Psoas muscle (tissue), 8 donors: ENCODE results near the gene AQP7. TPM values are rescaled to one million over a fixed set of nuclear protein-coding genes. Genes with fewer than 3 reads are reported as not detected.

Experiments used
- ATAC-seq, 4 donors: fragments of 200-7000 bp; cut with Tn5 transposase; one replicate each; pipeline ENCODE4 v1.9.1; 2020; ENCODE audit warnings: moderate library complexity in 3 of 4, mild to moderate bottlenecking in 2 of 4
- DNase-seq, 2 donors: peaks; one replicate each; pipeline ENCODE4 v3.0.0-alpha.2; 2020
- H3K27ac ChIP-seq: fragments of 200-600 bp; one replicate; pipeline ENCODE4 v1.8.0; 2022
- H3K27me3 ChIP-seq, 3 donors: fragments of 200-600 bp in 1 of 3; one replicate each; pipeline versions ENCODE4 v1.6.1 to v1.8.0; 2013 to 2022; ENCODE audit warnings: low read length in 2 of 3, mild to moderate bottlenecking in 2 of 3, moderate library complexity in 1 of 3; ENCODE audit not compliant: insufficient read depth in 3 of 3
- H3K36me3 ChIP-seq, 2 donors: fragments of 200-600 bp in 1 of 2; one replicate each; pipeline versions ENCODE4 v1.6.1 to v1.8.0; 2013 to 2022; ENCODE audit warnings: low read depth in 1 of 2, mild to moderate bottlenecking in 1 of 2, moderate library complexity in 1 of 2; ENCODE audit not compliant: insufficient read depth in 1 of 2
- H3K4me1 ChIP-seq: fragments of 200-600 bp; one replicate; pipeline ENCODE4 v1.8.0; 2022
- H3K4me3 ChIP-seq: fragments of 200-600 bp; one replicate; pipeline ENCODE4 v1.8.0; 2022; ENCODE audit warnings: mild to moderate bottlenecking
- H3K9me3 ChIP-seq: fragments of 200-600 bp; one replicate; pipeline ENCODE4 v1.8.0; 2022
- WGBS, 3 donors: extraction: QIAGEN DNeasy Blood & Tissue Kit; methylation state at CpG; one replicate each; pipeline versions ENCODE4 v1.1.6 to v1.1.7; 2013; 5-methylcytosine and 5-hydroxymethylcytosine counted together
- intact Hi-C, 2 donors: fragments of 100-400 bp; cut with DNase I; formaldehyde crosslinking; loops; one replicate each; pipeline versions ENCODE4 v1.11.0 to v1.14.2; 2022
- polyA plus RNA-seq, 3 donors: library from polyadenylated mRNA; stranded (reverse); fragments of 200-250 nt; gene quantifications; one replicate each; pipeline ENCODE4 v1.2.3, GENCODE V29; 2013
- total RNA-seq, 4 donors: library from RNA; stranded (reverse); fragmentation: NEBNext Ultra II Directional in 2 of 4; extraction: Animal tissue kit (Norgen Biotek cat#: 25700) in 2 of 4; gene quantifications; one replicate each; pipeline versions ENCODE4 v1.2.1 to v1.2.4, GENCODE V29; 2021 to 2023
- TF ChIP-seq, protein P1 (sequence below): fragments of 200-600 bp; IDR thresholded peaks from one replicate; pipeline ENCODE4 v1.8.0; 2022; ENCODE audit warnings: antibody characterized with exemption
- donor health status: healthy with polysubstance abuse.
- donor health status: DM: no; HTN: no; CAD: no; lungs with moderate emphysema.
- donor health status: Bipolar disorder and iron deficiency.
- donor health status: healthy.
- donor health status: DM: yes; HTN: yes; CAD: no.
- donor health status: DM: no; HTN: no; CAD: no.
- donor health status: DM: no; HTN: no; CAD: no.
- donor health status: DM: yes; HTN: yes; CAD: no.

Gene AQP7
- total and polyA plus RNA-seq, 7 donors = 8.6 to 45.0 (median 10.8) TPM

DNA sequence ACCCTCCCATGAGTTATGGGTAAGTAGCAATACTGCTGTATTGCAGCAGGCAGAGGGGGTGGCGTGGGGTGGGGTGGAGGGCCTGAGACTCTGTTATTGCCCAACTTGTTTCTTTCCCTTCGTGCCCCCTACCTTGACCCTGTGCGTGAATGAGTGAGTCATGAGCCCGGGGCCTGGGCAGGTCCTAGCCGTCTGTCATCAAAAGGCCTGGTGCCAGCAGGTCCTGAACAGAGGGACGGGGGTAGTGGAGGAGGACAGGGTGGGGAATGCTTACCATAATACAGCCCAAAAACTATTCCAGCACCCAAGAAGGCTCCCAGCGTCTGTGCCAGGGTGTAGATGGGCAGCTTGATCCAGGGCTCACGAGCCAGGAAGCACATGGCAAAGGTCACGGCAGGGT, 40.7 kb upstream of the AQP7 start:
- Histone ChIP-seq H3K4me3 (no peak overlapping the region), H3K4me1 (peaks cover 14% of the 10 kb centered on the region), H3K27me3 (no peaks in the 10 kb centered on the region), H3K27ac (no peak overlapping the region), H3K36me3 (no peaks in the 10 kb centered on the region), H3K9me3 (no peaks in the 10 kb centered on the region)
- ATAC-seq = no peak
- intact Hi-C loops = no loop called here
- 86 to 89% (median 87%) methylated on average over 9 of the region's 9 CpGs for WGBS, 3 donors
- peak in 1 of 2 donors; percentile 26 for DNase-seq
- TF ChIP-seq, protein P1, sequence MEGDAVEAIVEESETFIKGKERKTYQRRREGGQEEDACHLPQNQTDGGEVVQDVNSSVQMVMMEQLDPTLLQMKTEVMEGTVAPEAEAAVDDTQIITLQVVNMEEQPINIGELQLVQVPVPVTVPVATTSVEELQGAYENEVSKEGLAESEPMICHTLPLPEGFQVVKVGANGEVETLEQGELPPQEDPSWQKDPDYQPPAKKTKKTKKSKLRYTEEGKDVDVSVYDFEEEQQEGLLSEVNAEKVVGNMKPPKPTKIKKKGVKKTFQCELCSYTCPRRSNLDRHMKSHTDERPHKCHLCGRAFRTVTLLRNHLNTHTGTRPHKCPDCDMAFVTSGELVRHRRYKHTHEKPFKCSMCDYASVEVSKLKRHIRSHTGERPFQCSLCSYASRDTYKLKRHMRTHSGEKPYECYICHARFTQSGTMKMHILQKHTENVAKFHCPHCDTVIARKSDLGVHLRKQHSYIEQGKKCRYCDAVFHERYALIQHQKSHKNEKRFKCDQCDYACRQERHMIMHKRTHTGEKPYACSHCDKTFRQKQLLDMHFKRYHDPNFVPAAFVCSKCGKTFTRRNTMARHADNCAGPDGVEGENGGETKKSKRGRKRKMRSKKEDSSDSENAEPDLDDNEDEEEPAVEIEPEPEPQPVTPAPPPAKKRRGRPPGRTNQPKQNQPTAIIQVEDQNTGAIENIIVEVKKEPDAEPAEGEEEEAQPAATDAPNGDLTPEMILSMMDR = no peak

DNA sequence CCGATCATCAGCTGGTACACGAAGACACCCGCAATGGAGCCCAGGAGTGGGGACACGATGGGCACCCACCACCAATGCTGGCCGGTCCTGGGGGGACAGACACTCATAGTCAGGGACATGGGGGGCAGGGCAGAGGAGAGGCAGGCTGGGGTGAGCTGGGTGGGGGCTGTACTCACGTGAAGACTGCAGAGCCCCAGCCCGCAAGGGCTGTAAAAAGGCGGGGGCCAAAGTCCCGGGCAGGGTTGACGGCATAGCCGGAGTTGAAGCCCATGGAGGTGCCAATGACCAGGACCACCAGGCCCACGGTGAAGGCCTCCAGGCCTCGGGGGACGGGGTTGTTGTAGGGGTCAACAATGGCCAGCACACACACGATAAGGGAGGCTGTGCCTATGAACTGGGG, 39.8 kb upstream of the AQP7 start:
- ATAC-seq = no peak
- TF ChIP-seq, protein P1 = no peak
- H3K27ac ChIP-seq = no peak overlapping the region
- no peaks in the 10 kb centered on the region for H3K36me3 ChIP-seq
- H3K9me3 ChIP-seq = no peaks in the 10 kb centered on the region
- H3K27me3 ChIP-seq = no peaks in the 10 kb centered on the region
- DNase-seq = no peak
- 90 to 96% (median 94%) methylated on average over 15 of the region's 15 CpGs for WGBS, 3 donors
- intact Hi-C loops = no loop called here
- H3K4me1 ChIP-seq = peaks cover 12% of the 10 kb centered on the region
- H3K4me3 ChIP-seq = no peak overlapping the region

DNA sequence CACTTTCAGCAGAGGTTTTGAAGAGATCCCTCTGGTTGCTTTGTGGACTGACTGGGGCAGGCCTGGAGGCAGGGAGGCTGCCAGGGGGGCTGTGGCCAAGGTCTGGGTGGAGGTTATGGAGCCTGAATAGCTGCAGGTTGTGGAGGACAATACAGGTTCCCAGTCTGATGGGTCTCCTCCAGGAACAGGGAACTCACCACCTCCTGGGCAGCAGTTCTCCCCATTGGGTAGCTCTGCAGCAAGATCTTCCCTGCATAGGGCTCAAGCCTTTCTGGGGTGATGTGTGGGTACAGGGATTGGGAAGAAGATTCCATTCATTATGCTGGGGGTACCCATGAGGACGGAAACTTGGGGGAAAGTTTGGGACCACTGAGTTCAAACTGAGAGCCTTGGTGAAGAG, 38.2 kb upstream of the AQP7 start:
- Histone ChIP-seq H3K4me1 (no peaks in the 10 kb centered on the region), H3K36me3 (no peaks in the 10 kb centered on the region), H3K4me3 (no peak overlapping the region), H3K27me3 (peaks cover 0 to 11% (median 2%) of the 10 kb centered on the region in 3 donors), H3K27ac (no peak overlapping the region), H3K9me3 (no peaks in the 10 kb centered on the region)
- intact Hi-C loops = no loop called here
- TF ChIP-seq, protein P1 = no peak
- WGBS, 3 donors = 83 to 96% (median 94%) methylated on average over 1 of the region's 1 CpG
- DNase-seq (no peak), ATAC-seq (no peak)

DNA sequence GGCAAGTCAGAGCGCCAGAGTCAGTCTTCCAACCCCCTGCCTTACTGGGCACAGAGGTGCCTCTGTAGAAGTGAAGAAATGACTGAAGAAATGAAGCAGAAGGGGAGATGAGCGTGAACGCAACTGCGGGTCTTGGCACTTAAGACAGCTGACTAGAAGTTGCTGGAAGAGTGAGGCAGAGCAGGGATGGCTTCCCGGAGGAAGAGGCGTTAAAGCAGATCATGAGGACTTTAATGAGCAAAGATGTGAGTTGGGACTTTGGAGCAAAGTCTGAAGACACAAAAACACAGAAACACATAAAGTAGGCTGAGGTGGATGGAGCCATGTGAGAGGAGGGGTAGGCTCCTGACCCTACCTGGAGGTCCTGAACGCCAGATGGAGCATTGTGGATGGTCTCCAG, 37.8 kb upstream of the AQP7 start:
- Histone ChIP-seq H3K27ac (no peak overlapping the region), H3K9me3 (no peaks in the 10 kb centered on the region), H3K36me3 (no peaks in the 10 kb centered on the region), H3K4me3 (no peak overlapping the region), H3K4me1 (no peaks in the 10 kb centered on the region), H3K27me3 (peaks cover 0 to 11% (median 2%) of the 10 kb centered on the region in 3 donors)
- TF ChIP-seq, protein P1 = no peak
- DNase-seq (no peak), ATAC-seq (no peak)
- 85 to 93% (median 89%) methylated on average over 7 of the region's 7 CpGs for WGBS, 3 donors
- intact Hi-C loops = no loop called here

DNA sequence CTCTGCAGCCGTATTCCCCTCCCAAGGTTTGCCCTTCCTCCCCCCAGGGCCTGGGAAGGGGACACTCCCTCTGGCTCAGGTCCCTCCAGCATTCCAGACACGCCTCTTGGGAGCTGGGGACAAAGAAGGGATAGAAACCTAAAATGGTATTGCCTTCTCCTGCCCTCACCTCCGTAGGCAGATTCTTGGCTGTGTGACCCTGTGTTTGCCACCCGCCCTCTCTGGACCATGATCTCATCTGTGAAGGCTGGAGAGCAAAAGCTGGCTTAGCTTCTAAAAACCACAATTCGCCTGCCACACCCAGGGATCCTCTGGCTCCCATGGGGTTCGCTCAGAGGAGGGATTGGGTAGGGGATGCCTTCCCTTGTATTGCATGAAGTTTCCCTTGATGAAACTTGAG, 37.4 kb upstream of the AQP7 start:
- no peak for DNase-seq
- H3K36me3 ChIP-seq = no peaks in the 10 kb centered on the region
- no peak overlapping the region for H3K4me3 ChIP-seq
- WGBS, 3 donors = 52 to 64% (median 55%) methylated on average over 6 of the region's 6 CpGs
- peaks cover 0 to 11% (median 2%) of the 10 kb centered on the region in 3 donors for H3K27me3 ChIP-seq
- no peaks in the 10 kb centered on the region for H3K4me1 ChIP-seq
- intact Hi-C loops = no loop called here
- TF ChIP-seq, protein P1 = no peak
- no peaks in the 10 kb centered on the region for H3K9me3 ChIP-seq
- H3K27ac ChIP-seq = no peak overlapping the region
- ATAC-seq = no peak
